ENCODE measurements around the gene TCAP. TPM values are rescaled to one million over a fixed set of nuclear protein-coding genes. Genes with fewer than 3 reads are reported as not detected.

TCAP gene
- polyA plus RNA-seq, 1 donor (not counting 4 experiments of a cell fraction or from before 2014, with no cell fraction given) = 0.20 TPM

DNA sequence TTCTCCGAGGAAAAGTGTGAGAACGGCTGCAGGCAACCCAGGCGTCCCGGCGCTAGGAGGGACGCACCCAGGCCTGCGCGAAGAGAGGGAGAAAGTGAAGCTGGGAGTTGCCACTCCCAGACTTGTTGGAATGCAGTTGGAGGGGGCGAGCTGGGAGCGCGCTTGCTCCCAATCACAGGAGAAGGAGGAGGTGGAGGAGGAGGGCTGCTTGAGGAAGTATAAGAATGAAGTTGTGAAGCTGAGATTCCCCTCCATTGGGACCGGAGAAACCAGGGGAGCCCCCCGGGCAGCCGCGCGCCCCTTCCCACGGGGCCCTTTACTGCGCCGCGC, 34.6 kb downstream of the TCAP start, which contains the start of gene ERBB2:
Gene ERBB2 (plus strand): TSS at position 247 of the 330 bp plus-strand sequence. CDS start 175 bp downstream, outside the sequence.
- Histone ChIP-seq H3K27me3 (ENCODE audit: control insufficient read depth, extremely low read depth, insufficient read depth, low read length) (no peaks in the 10 kb centered on the region), H3K36me3 (ENCODE audit: control insufficient read depth in 2 of 2, extremely low read depth in 1 of 2, insufficient read depth in 2 of 2, low read length in 2 of 2) (peaks cover 0 to 2% of the 10 kb centered on the region in 2 experiments), H4K20me1 (ENCODE audit: control insufficient read depth, extremely low read depth, insufficient read depth, low read length) (no peaks in the 10 kb centered on the region), H3K9me1 (ENCODE audit: control insufficient read depth, extremely low read depth, insufficient read depth, low read length) (no peaks in the 10 kb centered on the region), H3K4me1 (ENCODE audit: control insufficient read depth, extremely low read depth, insufficient read depth, low read length) (peaks cover 17% of the 10 kb centered on the region), H3K9ac (ENCODE audit: control insufficient read depth, extremely low read depth, insufficient read depth, low read length) (peak within 1 kb of the TSS; percentile 76), H3K9me3 (ENCODE audit: control insufficient read depth, low read depth, low read length) (no peaks in the 10 kb centered on the region), H3K79me2 (ENCODE audit: control insufficient read depth, insufficient read depth, low read length) (peaks cover 20% of the 10 kb centered on the region), H2AFZ (ENCODE audit: control insufficient read depth, low read length) (peak within 1 kb of the TSS; percentile 76), H3K4me2 (ENCODE audit: control insufficient read depth, extremely low read depth, insufficient read depth, low read depth, low read length) (peak within 1 kb of the TSS; percentile 82), H3K4me3 (ENCODE audit: control insufficient read depth in 2 of 3, extremely low read depth in 1 of 3, insufficient read depth in 2 of 3, low read depth in 1 of 3, low read length in 3 of 3) (peak within 1 kb of the TSS; percentile 79 to 90 (median 87)), H3K27ac (ENCODE audit: control insufficient read depth, insufficient read depth, low read length) (peak within 1 kb of the TSS; percentile 44)
- no peak for TF ChIP-seq EZH2 (IDR thresholded peaks at IDR 0.05; ENCODE audit: low read length)
- TF ChIP-seq, protein P1, sequence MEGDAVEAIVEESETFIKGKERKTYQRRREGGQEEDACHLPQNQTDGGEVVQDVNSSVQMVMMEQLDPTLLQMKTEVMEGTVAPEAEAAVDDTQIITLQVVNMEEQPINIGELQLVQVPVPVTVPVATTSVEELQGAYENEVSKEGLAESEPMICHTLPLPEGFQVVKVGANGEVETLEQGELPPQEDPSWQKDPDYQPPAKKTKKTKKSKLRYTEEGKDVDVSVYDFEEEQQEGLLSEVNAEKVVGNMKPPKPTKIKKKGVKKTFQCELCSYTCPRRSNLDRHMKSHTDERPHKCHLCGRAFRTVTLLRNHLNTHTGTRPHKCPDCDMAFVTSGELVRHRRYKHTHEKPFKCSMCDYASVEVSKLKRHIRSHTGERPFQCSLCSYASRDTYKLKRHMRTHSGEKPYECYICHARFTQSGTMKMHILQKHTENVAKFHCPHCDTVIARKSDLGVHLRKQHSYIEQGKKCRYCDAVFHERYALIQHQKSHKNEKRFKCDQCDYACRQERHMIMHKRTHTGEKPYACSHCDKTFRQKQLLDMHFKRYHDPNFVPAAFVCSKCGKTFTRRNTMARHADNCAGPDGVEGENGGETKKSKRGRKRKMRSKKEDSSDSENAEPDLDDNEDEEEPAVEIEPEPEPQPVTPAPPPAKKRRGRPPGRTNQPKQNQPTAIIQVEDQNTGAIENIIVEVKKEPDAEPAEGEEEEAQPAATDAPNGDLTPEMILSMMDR (optimal IDR thresholded peaks at IDR 0.05 in 1 of 3, IDR thresholded peaks at IDR 0.05 in 1 of 3, conservative IDR thresholded peaks at IDR 0.05 in 1 of 3; ENCODE audit: extremely low read depth in 1 of 3, insufficient read depth in 2 of 3, low read length in 3 of 3) = no peak
- FAIRE-seq (peak; percentile 88), DNase-seq (ENCODE audit: low read depth, low spot score) (no peak)
- dilution Hi-C loops (cut with MboI; ENCODE audit: extremely low pct_ligation_motif_present, low sequenced_read_pairs) = no loop called here

DNA sequence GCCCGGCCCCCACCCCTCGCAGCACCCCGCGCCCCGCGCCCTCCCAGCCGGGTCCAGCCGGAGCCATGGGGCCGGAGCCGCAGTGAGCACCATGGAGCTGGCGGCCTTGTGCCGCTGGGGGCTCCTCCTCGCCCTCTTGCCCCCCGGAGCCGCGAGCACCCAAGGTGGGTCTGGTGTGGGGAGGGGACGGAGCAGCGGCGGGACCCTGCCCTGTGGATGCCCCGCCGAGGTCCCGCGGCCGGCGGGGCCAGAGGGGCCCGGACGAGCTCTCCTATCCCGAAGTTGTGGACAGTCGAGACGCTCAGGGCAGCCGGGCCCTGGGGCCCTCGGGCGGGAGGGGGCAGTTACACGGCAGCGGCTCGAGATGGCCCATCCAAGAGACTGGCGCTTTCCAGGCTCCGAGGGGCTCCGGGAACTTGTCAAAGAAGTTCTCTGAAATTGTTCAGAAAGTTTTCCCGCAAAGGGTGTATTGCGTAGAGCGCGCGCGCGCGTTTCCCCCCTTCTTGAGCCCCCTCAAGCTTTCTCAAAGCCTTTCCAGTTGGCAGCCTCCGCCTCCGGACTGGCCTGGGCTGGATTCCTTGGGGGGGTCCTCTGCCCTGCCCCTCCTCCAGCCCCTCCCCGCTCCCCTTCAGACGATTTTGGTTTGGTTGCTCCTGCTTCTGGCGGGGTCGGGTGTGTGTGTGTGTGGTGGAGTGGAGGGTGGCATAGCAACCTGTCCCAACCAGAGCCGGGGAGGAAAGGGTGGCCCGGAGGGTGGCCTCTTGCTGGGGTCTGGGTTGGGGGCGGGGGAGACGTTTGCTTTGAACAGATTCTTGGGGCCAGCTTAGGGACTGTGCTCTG, 35.2 kb downstream of the TCAP start:
- Histone ChIP-seq H3K27me3 (ENCODE audit: control insufficient read depth, extremely low read depth, insufficient read depth, low read length) (no peaks in the 10 kb centered on the region), H3K4me2 (ENCODE audit: control insufficient read depth, extremely low read depth, insufficient read depth, low read depth, low read length) (peak overlapping the region; percentile 80), H4K20me1 (ENCODE audit: control insufficient read depth, extremely low read depth, insufficient read depth, low read length) (no peaks in the 10 kb centered on the region), H3K79me2 (ENCODE audit: control insufficient read depth, insufficient read depth, low read length) (peaks cover 22% of the 10 kb centered on the region), H3K9me3 (ENCODE audit: control insufficient read depth, low read depth, low read length) (no peaks in the 10 kb centered on the region), H3K9me1 (ENCODE audit: control insufficient read depth, extremely low read depth, insufficient read depth, low read length) (peaks cover 2% of the 10 kb centered on the region), H3K36me3 (ENCODE audit: control insufficient read depth in 2 of 2, extremely low read depth in 1 of 2, insufficient read depth in 2 of 2, low read length in 2 of 2) (no peaks in the 10 kb centered on the region), H3K4me1 (ENCODE audit: control insufficient read depth, extremely low read depth, insufficient read depth, low read length) (peaks cover 23% of the 10 kb centered on the region), H2AFZ (ENCODE audit: control insufficient read depth, low read length) (peak overlapping the region; percentile 31), H3K9ac (ENCODE audit: control insufficient read depth, extremely low read depth, insufficient read depth, low read length) (peak overlapping the region; percentile 76), H3K4me3 (ENCODE audit: control insufficient read depth in 2 of 3, extremely low read depth in 1 of 3, insufficient read depth in 2 of 3, low read depth in 1 of 3, low read length in 3 of 3) (peak overlapping the region; percentile 79 to 90 (median 87)), H3K27ac (ENCODE audit: control insufficient read depth, insufficient read depth, low read length) (peak overlapping the region; percentile 9)
- DNase-seq (ENCODE audit: low read depth, low spot score) = no peak
- dilution Hi-C loops (cut with MboI; ENCODE audit: extremely low pct_ligation_motif_present, low sequenced_read_pairs) = no loop called here
- TF ChIP-seq, protein P1 (optimal IDR thresholded peaks at IDR 0.05 in 1 of 3, IDR thresholded peaks at IDR 0.05 in 1 of 3, conservative IDR thresholded peaks at IDR 0.05 in 1 of 3; ENCODE audit: extremely low read depth in 1 of 3, insufficient read depth in 2 of 3, low read length in 3 of 3) = no peak
- no peak for TF ChIP-seq EZH2 (IDR thresholded peaks at IDR 0.05; ENCODE audit: low read length)
- no peak for FAIRE-seq

Measured in keratinocyte (primary cell).